GM18907 (cell line): ENCODE results near the gene WNK1.
"Not testable (repeated sequence)": the region's sequence is repeated elsewhere in the genome, so short reads cannot be mapped to it uniquely, and the experiment has no call there.

Source experiments
- ATAC-seq: cut with Tn5 transposase; IDR thresholded peaks from one replicate; pipeline ENCODE4 v1.9.1; 2021; ENCODE audit warnings: mild to moderate bottlenecking, moderate library complexity; ENCODE audit not compliant: unreplicated experiment

Gene WNK1

DNA sequence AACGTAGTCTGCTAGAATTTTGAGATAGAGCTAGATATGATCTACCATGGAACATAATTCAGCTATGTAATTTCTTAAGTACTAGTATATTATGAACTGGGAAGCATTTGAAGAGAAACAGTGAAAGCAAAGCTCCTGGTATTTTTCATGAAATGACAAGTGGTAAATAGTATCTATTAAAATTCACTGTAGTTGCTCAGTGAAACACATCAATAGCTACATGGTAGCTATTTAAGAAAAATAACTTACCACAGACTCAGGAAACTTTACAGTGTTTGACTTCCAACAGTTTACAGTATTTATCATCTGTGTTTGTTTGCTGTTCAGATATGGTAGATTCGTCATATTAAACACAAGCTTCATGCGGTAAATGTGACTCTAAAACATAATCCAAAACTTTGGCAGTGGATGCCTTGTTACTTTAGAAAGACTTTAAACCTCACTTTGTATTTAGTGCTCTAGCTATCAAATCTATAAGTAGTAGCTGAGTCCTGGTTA lies 25.2 kb downstream of the WNK1 start:
- no peak for ATAC-seq

- no peak for ATAC-seq
Observed at GRCh38 chr12:778615-779014, 26.2 kb downstream of the WNK1 start.

GRCh38 chr12:779745-780734 lies 27.7 kb downstream of the WNK1 start:
- ATAC-seq = no peak

- no peak for ATAC-seq
Observed at GRCh38 chr12:780750-781379, 28.5 kb downstream of the WNK1 start.

GRCh38 chr12:785706-786105 lies 33.3 kb downstream of the WNK1 start:
- ATAC-seq = no peak

- no peak for ATAC-seq
Observed at GRCh38 chr12:788288-788687, 35.9 kb downstream of the WNK1 start.

DNA sequence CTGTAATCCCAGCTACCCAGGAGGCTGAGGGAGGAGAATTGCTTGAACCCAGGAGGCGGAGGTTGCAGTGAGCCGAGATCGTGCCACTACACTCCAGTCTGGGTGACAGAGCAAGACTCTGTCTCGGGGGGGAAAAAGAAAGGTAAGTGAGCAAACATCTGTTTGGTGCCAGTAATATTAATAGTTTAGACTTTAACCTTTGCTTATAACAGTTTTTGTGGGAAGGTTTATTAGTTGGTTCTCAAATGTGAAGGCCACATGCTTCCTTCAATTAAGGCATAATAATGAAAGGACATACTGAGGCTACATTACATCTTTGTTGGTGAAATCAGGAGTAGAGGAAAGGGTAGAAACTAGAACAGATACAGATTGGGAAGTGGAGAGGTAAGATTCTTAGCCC lies 36.4 kb downstream of the WNK1 start:
- not testable (repeated sequence) for ATAC-seq

DNA sequence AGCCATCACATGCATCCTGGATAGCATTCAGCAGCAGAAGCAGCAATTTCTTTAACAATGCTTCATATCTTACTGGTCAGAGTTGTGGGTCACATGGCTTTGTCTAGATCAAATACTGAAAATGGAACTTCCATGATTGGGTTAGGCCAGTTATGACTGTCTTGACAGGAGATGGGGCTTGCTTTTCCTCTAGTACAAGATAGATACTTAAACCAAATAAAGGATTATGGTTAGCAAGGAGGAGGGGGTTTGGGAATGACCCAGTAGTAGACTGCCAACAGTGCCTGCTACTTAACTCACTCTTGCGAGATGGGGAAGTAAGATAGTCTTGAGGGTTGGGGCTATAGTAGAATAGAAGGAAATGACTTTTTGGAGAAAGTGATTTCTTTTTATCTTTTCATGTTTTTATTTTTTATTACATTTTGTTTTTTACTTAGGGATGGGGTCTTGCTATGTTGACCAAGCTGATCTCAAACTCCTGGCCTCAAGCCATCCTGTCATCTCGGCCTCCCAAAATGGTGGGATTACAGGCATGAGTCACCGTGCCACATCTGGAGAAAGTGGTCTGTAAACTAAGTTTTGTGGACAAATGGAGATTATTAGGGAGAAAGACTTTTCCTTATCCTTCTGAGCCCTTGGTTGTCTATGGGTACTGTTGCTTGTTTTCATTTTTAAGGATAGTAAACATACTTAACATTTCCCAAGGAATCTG lies 37.6 kb downstream of the WNK1 start:
- no peak for ATAC-seq

DNA sequence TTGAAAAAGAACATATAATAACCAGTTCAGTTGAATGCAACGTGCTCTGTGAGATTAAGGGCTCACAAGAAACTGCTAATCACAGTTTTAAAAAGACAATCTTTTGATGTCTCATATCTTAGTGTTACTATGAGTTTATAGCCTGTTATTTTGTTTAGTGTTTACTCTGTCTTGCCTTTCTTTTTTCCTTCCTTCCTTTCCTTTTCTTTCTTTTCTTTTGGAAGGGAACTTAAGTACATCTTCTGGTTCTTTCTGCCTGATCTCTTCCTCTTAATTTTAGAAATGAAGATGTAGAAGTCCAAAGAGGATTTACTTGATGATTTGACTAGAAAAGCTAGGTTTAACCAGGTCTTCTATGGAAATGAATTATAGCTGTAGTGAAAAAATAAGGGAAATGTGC lies 38.2 kb downstream of the WNK1 start:
- ATAC-seq = no peak

GRCh38 chr12:793037-793436 lies 40.7 kb downstream of the WNK1 start:
- ATAC-seq = no peak

DNA sequence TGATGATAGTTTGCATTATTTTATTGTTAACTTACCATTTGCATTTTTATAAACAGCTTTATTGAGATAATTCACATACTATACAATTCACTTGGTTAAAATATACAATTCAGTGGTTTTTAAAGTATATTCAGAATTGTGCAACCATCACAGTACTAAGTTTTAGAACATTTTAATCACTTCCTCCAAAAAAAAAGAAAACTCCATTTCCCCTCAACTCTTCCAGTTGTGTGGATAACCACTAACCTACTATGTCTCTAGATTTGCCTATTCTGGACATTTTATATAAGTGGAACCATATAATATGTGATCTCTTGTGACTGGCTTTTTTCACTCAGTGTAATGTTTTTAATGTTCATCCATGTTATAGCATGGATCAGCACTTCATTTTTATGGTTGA lies 41.3 kb downstream of the WNK1 start:
- no peak for ATAC-seq

DNA sequence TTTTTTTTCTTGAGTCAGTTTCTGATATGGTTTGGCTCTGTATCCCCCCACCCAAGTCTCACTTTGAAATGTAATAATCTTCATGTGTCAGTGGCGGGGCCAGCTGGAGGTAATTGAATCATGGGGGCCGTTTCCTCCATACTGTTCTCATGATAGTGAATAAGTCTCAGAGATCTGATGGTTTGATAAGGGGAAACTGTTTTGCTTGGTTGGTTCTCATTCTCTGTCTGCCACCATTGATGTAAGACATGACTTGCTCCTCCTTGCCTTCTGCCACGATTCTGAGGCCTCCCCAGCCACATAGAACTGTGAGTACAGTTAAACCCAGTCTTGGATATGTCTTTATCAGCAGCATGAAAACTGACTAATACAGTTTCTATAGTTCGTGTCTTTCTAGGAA lies 42.9 kb downstream of the WNK1 start:
- no peak for ATAC-seq

GRCh38 chr12:800401-800800 lies 48.0 kb downstream of the WNK1 start:
- no peak for ATAC-seq

DNA sequence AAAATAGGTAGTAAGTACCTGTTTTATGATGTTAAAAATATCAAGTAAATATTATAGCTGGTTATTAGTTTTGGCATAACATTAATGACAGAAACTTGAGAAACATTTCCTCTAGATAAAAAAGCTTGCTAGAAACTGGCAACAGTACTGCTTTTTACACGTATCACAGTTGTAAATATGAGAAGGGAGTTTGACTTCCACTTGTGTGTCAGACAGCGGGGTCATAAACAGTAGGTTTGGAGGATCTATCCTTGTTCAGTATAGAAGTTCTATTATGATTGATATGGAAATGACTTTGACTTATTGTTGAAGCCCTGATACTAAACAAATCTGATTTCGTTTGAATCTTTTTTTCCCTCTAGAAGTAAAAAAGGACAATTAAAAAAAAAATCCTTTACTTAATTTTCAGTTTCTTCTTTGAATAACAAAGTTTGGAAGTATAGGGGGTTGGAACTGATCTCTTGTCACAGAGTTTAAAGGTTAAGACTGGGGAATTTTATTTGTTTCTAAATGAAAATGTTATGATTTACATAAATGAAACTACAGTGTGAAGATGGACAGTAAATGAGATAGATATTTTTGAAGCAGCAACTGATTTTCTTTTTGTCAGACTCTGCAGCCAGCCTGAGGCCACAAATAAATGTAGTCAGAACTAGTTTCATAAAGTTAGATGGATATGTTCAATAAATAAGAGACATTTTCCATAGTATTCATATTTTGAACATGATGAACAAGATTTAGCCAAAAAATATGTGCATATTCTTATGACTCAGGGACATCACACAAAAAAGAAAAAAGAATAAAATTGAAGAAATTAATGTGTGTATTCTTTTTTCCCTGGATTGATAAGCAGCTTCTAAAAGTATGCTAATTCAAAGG lies 50.1 kb downstream of the WNK1 start:
- no peak for ATAC-seq

GRCh38 chr12:805022-805632 lies 52.7 kb downstream of the WNK1 start:
- no peak for ATAC-seq

DNA sequence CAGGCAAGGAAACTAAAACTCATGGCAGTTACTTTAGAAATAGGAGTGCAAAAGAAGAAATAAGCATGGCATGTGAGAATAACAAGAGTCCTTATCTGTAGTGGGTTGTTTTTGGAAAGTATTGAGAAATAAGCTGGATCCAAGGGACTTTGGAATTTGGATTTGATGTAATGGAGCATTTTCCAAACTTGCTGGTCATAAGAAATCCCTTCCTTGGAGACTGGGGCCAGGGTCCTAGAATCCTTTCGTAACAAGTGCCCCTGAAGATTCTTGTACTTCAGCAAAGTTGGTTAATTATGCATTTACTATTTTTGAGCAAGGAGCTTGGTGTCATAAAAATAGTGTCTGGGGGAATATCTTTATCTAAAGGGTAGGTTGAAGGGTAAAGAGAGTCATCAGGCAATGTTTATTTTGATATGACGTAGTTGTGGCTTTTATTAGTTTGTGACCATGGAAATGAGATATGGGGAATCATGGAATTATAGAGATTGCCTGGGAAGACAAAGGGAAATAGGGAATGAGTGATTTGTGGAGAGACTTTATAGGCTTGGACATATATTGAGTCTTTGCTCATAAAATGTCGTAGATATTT lies 53.9 kb downstream of the WNK1 start:
- no peak for ATAC-seq

GRCh38 chr12:807041-807735 lies 54.8 kb downstream of the WNK1 start:
- no peak for ATAC-seq

DNA sequence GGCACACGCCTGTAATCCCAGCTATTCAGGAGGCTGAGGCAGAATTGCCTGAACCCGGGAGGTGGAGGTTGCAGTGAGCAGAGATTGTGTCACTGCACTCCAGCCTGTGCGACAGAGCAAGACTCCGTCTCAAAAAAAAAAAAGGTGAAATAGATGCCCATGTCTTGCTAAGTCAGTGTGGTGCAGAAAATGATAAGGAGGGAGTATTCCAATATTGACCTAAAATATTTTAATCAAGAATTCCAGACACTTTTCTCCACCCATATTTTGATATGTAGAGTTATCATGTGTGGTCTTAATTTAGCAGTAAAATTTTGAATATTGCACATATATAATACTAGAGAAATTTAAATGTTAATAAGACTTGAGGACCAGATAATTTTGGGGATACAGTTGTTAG lies 57.7 kb downstream of the WNK1 start:
- ATAC-seq = no peak
